Erythroblast (primary cell): ENCODE results near the gene CCRL2.
A peak's percentile ranks its signal among the peaks of the same experiment; 100 is the strongest.

Experiments
- GATA1 ChIP-seq: IDR thresholded peaks from 2 replicates; pipeline ENCODE4 v1.6.1; 2011; ENCODE audit warnings: low read depth, mild to moderate bottlenecking, control low read depth, low read length, moderate library complexity
- POLR2A ChIP-seq: IDR thresholded peaks from 2 replicates; pipeline ENCODE4 v1.6.1; 2011; ENCODE audit warnings: mild to moderate bottlenecking, low read length

- TF ChIP-seq POLR2A = peak; percentile 33
- TF ChIP-seq GATA1 = no peak
These were observed 6.9 kb upstream of the CCRL2 start for GRCh38 chr3:46400000-46400734.
